GM10847 (cell line): ENCODE data around the gene GYS1.

ENCODE experiments used
- POLR2A ChIP-seq: IDR thresholded peaks from 2 replicates; pipeline ENCODE4 v1.6.1; 2011; ENCODE audit not compliant: insufficient read length; ENCODE audit errors: extremely low read depth

GYS1 gene

GRCh38 chr19:48967346-48968178, 25.5 kb downstream of the GYS1 start:
- TF ChIP-seq POLR2A, result peak; percentile 23

- TF ChIP-seq POLR2A, result no peak
Observed at GRCh38 chr19:48966541-48967345, 26.4 kb downstream of the GYS1 start.

- peak; percentile 28 for TF ChIP-seq POLR2A
Observed at GRCh38 chr19:48965806-48966540, 27.1 kb downstream of the GYS1 start.

GRCh38 chr19:48965040-48965805, 27.9 kb downstream of the GYS1 start, which contains the start of gene FTL:
Gene FTL (plus strand): TSS chr19:48965309. CDS start chr19:48965508, 199 bp downstream.
- TF ChIP-seq POLR2A, result peak; percentile 99

- TF ChIP-seq POLR2A, result no peak
Observed at GRCh38 chr19:48964205-48965039, 28.7 kb downstream of the GYS1 start.

- TF ChIP-seq POLR2A, result peak; percentile 26
Observed at GRCh38 chr19:48963371-48964204, 29.5 kb downstream of the GYS1 start.

- no peak for TF ChIP-seq POLR2A
Observed at GRCh38 chr19:48962849-48963165, 30.3 kb downstream of the GYS1 start.

GRCh38 chr19:48962029-48962848, 30.9 kb downstream of the GYS1 start:
- TF ChIP-seq POLR2A, result no peak

- TF ChIP-seq POLR2A, result no peak
Observed at GRCh38 chr19:48961673-48962028, 31.5 kb downstream of the GYS1 start.

- TF ChIP-seq POLR2A, result no peak
Observed at GRCh38 chr19:48961051-48961649, 32.0 kb downstream of the GYS1 start.

GRCh38 chr19:48959341-48960239, 33.5 kb downstream of the GYS1 start:
- TF ChIP-seq POLR2A, result no peak
